Measurements from ENCODE around the gene SHF. TPM values are rescaled to one million over a fixed set of nuclear protein-coding genes. Genes with fewer than 3 reads are reported as not detected.

The SHF gene
- total RNA-seq, 1 donor from 2014 or later = 4.4 TPM

GRCh38 chr15:45161666-45162065 lies 26.1 kb downstream of the SHF start:
- no peak for TF ChIP-seq CTCF (IDR thresholded peaks at IDR 0.05; ENCODE audit: borderline replicate concordance)
- no peak overlapping the region for H3K4me3 ChIP-seq
- no peaks in the 10 kb centered on the region for H3K36me3 ChIP-seq
- no peak overlapping the region for H3K27ac ChIP-seq (replicated peaks)
- intact Hi-C loops (cut with micrococcal nuclease) = loop anchor here (5.0 kb wide), 1 partner anchor 236 kb away; no protein-coding TSS in a partner anchor
- H3K9me3 ChIP-seq (replicated peaks) = no peaks in the 10 kb centered on the region
- no peak for DNase-seq
- H3K27me3 ChIP-seq (ENCODE audit: low read depth) = no peaks in the 10 kb centered on the region
- peaks cover 26% of the 10 kb centered on the region for H3K4me1 ChIP-seq

- no peak for TF ChIP-seq CTCF (IDR thresholded peaks at IDR 0.05; ENCODE audit: borderline replicate concordance)
- no peaks in the 10 kb centered on the region for H3K36me3 ChIP-seq
- DNase-seq = no peak
- H3K4me1 ChIP-seq = peaks cover 7% of the 10 kb centered on the region
- no peaks in the 10 kb centered on the region for H3K27me3 ChIP-seq (ENCODE audit: low read depth)
- no peaks in the 10 kb centered on the region for H3K9me3 ChIP-seq (replicated peaks)
- H3K4me3 ChIP-seq = no peak overlapping the region
- no peak overlapping the region for H3K27ac ChIP-seq (replicated peaks)
- intact Hi-C loops (cut with micrococcal nuclease) = loop anchor here (10.0 kb wide), 1 partner anchor 97 kb away; the partner anchor contains the start of gene SLC28A2
Measured at GRCh38 chr15:45157974-45158373, 29.8 kb downstream of the SHF start.

GRCh38 chr15:45156744-45157455 lies 30.9 kb downstream of the SHF start:
- Histone ChIP-seq H3K27me3 (ENCODE audit: low read depth) (no peaks in the 10 kb centered on the region), H3K4me3 (no peak overlapping the region), H3K4me1 (no peaks in the 10 kb centered on the region), H3K27ac (replicated peaks) (no peak overlapping the region), H3K36me3 (peaks cover 2% of the 10 kb centered on the region), H3K9me3 (replicated peaks) (no peaks in the 10 kb centered on the region)
- intact Hi-C loops (cut with micrococcal nuclease) = loop anchor here (10.0 kb wide), 1 partner anchor 98 kb away; the partner anchor contains the start of gene SLC28A2
- no peak for TF ChIP-seq CTCF (IDR thresholded peaks at IDR 0.05; ENCODE audit: borderline replicate concordance)
- DNase-seq = no peak

- Histone ChIP-seq H3K36me3 (peaks cover 10% of the 10 kb centered on the region), H3K4me3 (no peak overlapping the region), H3K27me3 (ENCODE audit: low read depth) (no peaks in the 10 kb centered on the region), H3K4me1 (no peaks in the 10 kb centered on the region), H3K27ac (replicated peaks) (no peak overlapping the region), H3K9me3 (replicated peaks) (no peaks in the 10 kb centered on the region)
- intact Hi-C loops (cut with micrococcal nuclease) = loop anchor here (10.0 kb wide), 1 partner anchor 99 kb away; the partner anchor contains the start of gene SLC28A2
- TF ChIP-seq CTCF (IDR thresholded peaks at IDR 0.05; ENCODE audit: borderline replicate concordance) = no peak
- no peak for DNase-seq
Measured at GRCh38 chr15:45155739-45156138, 32.0 kb downstream of the SHF start.

- DNase-seq = no peak
- intact Hi-C loops (cut with micrococcal nuclease) = loop anchor here (10.0 kb wide), 1 partner anchor 103 kb away; the partner anchor contains the start of gene SLC28A2
- H3K27ac ChIP-seq (replicated peaks) = no peak overlapping the region
- TF ChIP-seq CTCF (IDR thresholded peaks at IDR 0.05; ENCODE audit: borderline replicate concordance) = no peak
- H3K4me1 ChIP-seq = no peaks in the 10 kb centered on the region
- H3K27me3 ChIP-seq (ENCODE audit: low read depth) = no peaks in the 10 kb centered on the region
- no peak overlapping the region for H3K4me3 ChIP-seq
- H3K36me3 ChIP-seq = peaks cover 10% of the 10 kb centered on the region
- H3K9me3 ChIP-seq (replicated peaks) = no peaks in the 10 kb centered on the region
Measured at GRCh38 chr15:45151998-45152828, 35.6 kb downstream of the SHF start.

All from left ventricle myocardium inferior (tissue), 1 donor.